Peyer's patch (tissue), 4 donors: ENCODE measurements around the gene EIF3J.
"Not testable (repeated sequence)": the region's sequence is repeated elsewhere in the genome, so short reads cannot be mapped to it uniquely, and the experiment has no call there.

Experiments
- CTCF ChIP-seq, 6 experiments: fragments of 450-650 bp in 4 of 6; fragments of 200-600 bp in 2 of 6; sonication (generic) in 1 of 6; IDR thresholded peaks; one replicate each; pipeline ENCODE4 v1.5.1; 2017 to 2019; ENCODE audit warnings: antibody characterized with exemption in 6 of 6, mild to moderate bottlenecking in 3 of 6, moderate library complexity in 1 of 6
- POLR2A ChIP-seq, 2 donors: fragments of 450-650 bp; IDR thresholded peaks; one replicate each; pipeline ENCODE4 v1.5.1; 2017; ENCODE audit warnings: antibody characterized with exemption in 2 of 2, mild to moderate bottlenecking in 2 of 2, moderate library complexity in 2 of 2

GRCh38 chr15:44544745-44545144 lies 7.8 kb downstream of the EIF3J start:
- TF ChIP-seq CTCF, POLR2A (IDR thresholded peaks at IDR 0.05): not testable (repeated sequence)
